SU-DHL-6 (cell line): ENCODE data around the gene FOXM1.

ENCODE experiments used
- H2AFZ ChIP-seq: fragments of 200-600 bp; sonication (generic); 2 replicates; pipeline ENCODE4 v1.6.1; 2014; ENCODE audit warnings: low read depth, mild to moderate bottlenecking, moderate library complexity, mixed read lengths, antibody characterized with exemption, low read length; ENCODE audit not compliant: severe bottlenecking
- H3F3A ChIP-seq: fragments of 200-600 bp; shearing (Covaris generic); 2 replicates; pipeline ENCODE4 v1.6.0; 2016; ENCODE audit warnings: antibody characterized with exemption, mild to moderate bottlenecking; ENCODE audit not compliant: insufficient read depth
- H3K27ac ChIP-seq: fragments of 200-600 bp; sonication (generic); 2 replicates; pipeline ENCODE4 v1.5.1; 2016; ENCODE audit warnings: low read depth, mild to moderate bottlenecking, low read length, moderate library complexity, mixed read lengths
- H3K27me3 ChIP-seq: fragments of 200-600 bp; sonication (generic), shearing (Covaris generic); 2 replicates; pipeline ENCODE4 v1.6.0; 2014; ENCODE audit warnings: mild to moderate bottlenecking, low read length
- H3K36me3 ChIP-seq: fragments of 200-600 bp; sonication (generic); 2 replicates; pipeline ENCODE4 v1.6.1; 2014; ENCODE audit warnings: mild to moderate bottlenecking, low read length, mixed read lengths
- H3K4me2 ChIP-seq: fragments of 300-600, 200-600 bp; shearing (Covaris generic), sonication (generic); 2 replicates; pipeline ENCODE4 v1.6.0; 2014; ENCODE audit warnings: low read length, low read depth, mild to moderate bottlenecking; ENCODE audit not compliant: poor library complexity, severe bottlenecking
- H3K4me3 ChIP-seq: fragments of 200-600 bp; sonication (generic); 2 replicates; pipeline ENCODE4 v1.5.1; 2014; ENCODE audit warnings: antibody characterized with exemption, low read length, mild to moderate bottlenecking, mixed read lengths; ENCODE audit not compliant: insufficient read depth, poor library complexity, severe bottlenecking
- H3K79me2 ChIP-seq: fragments of 200-600 bp; sonication (generic); 2 replicates; pipeline ENCODE4 v1.6.1; 2014; ENCODE audit warnings: mild to moderate bottlenecking, low read length, moderate library complexity; ENCODE audit not compliant: insufficient read depth
- H3K9ac ChIP-seq: fragments of 200-600 bp; sonication (generic); 2 replicates; pipeline ENCODE4 v1.7.0; 2014; ENCODE audit warnings: mild to moderate bottlenecking, low read length
- H3K9me2 ChIP-seq: fragments of 200-600 bp; sonication (generic); replicated peaks from 2 replicates; pipeline ENCODE4 v1.6.1; 2014; ENCODE audit warnings: low read length; ENCODE audit not compliant: insufficient read depth
- H3K9me3 ChIP-seq: fragments of 200-600 bp; sonication (generic); 2 replicates; pipeline ENCODE4 v1.6.1; 2014; ENCODE audit warnings: low read length, mixed read lengths; ENCODE audit not compliant: insufficient read depth
- H4K20me1 ChIP-seq: fragments of 200-600 bp; sonication (generic); 2 replicates; pipeline ENCODE4 v1.6.1; 2014; ENCODE audit warnings: low read depth, mild to moderate bottlenecking, antibody characterized with exemption, low read length, moderate library complexity, mixed read lengths
- EZH2phosphoT487 ChIP-seq: fragments of 200-600 bp; sonication (generic), shearing (Covaris generic); conservative IDR thresholded peaks from 2 replicates; pipeline ENCODE4 v1.6.1; 2018; ENCODE audit warnings: mild to moderate bottlenecking, antibody characterized with exemption, low read length, moderate library complexity, mixed read lengths
- TF ChIP-seq, protein P1 (sequence below): fragments of 200-600 bp; sonication (generic); IDR thresholded peaks from one replicate; pipeline ENCODE4 v1.5.1; 2017; ENCODE audit warnings: antibody characterized with exemption, mild to moderate bottlenecking, low read length, moderate library complexity; ENCODE audit not compliant: insufficient read depth, poor library complexity, severe bottlenecking

Gene FOXM1

GRCh38 chr12:2854669-2855453 is 22.1 kb downstream of the FOXM1 start:
- Histone ChIP-seq H3K9me3 (no peaks in the 10 kb centered on the region), H3K9ac (no peak overlapping the region), H3K36me3 (peaks cover 3% of the 10 kb centered on the region; the same call in 1 of the 2 replicates), H3K27me3 (no peaks in the 10 kb centered on the region), H3K9me2 (no peaks in the 10 kb centered on the region), H3K27ac (no peak overlapping the region), H3K4me3 (no peak overlapping the region), H4K20me1 (no peaks in the 10 kb centered on the region), H2AFZ (no peak overlapping the region), H3F3A (peaks cover 5% of the 10 kb centered on the region; the same call in 1 of the 2 replicates), H3K79me2 (no peaks in the 10 kb centered on the region), H3K4me2 (no peak overlapping the region)
- TF ChIP-seq, protein P1, sequence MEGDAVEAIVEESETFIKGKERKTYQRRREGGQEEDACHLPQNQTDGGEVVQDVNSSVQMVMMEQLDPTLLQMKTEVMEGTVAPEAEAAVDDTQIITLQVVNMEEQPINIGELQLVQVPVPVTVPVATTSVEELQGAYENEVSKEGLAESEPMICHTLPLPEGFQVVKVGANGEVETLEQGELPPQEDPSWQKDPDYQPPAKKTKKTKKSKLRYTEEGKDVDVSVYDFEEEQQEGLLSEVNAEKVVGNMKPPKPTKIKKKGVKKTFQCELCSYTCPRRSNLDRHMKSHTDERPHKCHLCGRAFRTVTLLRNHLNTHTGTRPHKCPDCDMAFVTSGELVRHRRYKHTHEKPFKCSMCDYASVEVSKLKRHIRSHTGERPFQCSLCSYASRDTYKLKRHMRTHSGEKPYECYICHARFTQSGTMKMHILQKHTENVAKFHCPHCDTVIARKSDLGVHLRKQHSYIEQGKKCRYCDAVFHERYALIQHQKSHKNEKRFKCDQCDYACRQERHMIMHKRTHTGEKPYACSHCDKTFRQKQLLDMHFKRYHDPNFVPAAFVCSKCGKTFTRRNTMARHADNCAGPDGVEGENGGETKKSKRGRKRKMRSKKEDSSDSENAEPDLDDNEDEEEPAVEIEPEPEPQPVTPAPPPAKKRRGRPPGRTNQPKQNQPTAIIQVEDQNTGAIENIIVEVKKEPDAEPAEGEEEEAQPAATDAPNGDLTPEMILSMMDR, result no peak

- TF ChIP-seq EZH2phosphoT487, result no peak
- TF ChIP-seq, protein P1, result no peak
- Histone ChIP-seq H3K9me3 (no peaks in the 10 kb centered on the region), H3K27me3 (no peaks in the 10 kb centered on the region), H3K36me3 (no peaks in the 10 kb centered on the region), H3K9ac (no peak overlapping the region), H4K20me1 (no peaks in the 10 kb centered on the region), H3K27ac (no peak overlapping the region), H3K79me2 (no peaks in the 10 kb centered on the region), H2AFZ (no peak overlapping the region), H3K4me3 (no peak overlapping the region), H3K9me2 (no peaks in the 10 kb centered on the region), H3K4me2 (no peak overlapping the region), H3F3A (no peaks in the 10 kb centered on the region)
Measured at GRCh38 chr12:2853626-2854025, 23.3 kb downstream of the FOXM1 start.

GRCh38 chr12:2851931-2852330 is 25.0 kb downstream of the FOXM1 start:
- H3K27ac ChIP-seq, result no peak overlapping the region
- H3K9ac ChIP-seq, result no peak overlapping the region
- H3K9me3 ChIP-seq, result no peaks in the 10 kb centered on the region
- no peak for TF ChIP-seq EZH2phosphoT487
- TF ChIP-seq, protein P1, result no peak
- H3K79me2 ChIP-seq, result no peaks in the 10 kb centered on the region
- no peaks in the 10 kb centered on the region for H3K9me2 ChIP-seq
- no peaks in the 10 kb centered on the region for H3K36me3 ChIP-seq
- no peaks in the 10 kb centered on the region for H3F3A ChIP-seq
- H4K20me1 ChIP-seq, result no peaks in the 10 kb centered on the region
- no peak overlapping the region for H2AFZ ChIP-seq
- H3K4me3 ChIP-seq, result no peak overlapping the region
- no peaks in the 10 kb centered on the region for H3K27me3 ChIP-seq
- no peak overlapping the region for H3K4me2 ChIP-seq
